GM12892 (cell line): Measurements from ENCODE around the gene HDAC4.

Experiments used
- DNase-seq: peaks from one replicate; pipeline ENCODE4 v3.0.0; 2011; ENCODE audit not compliant: insufficient read length
- FAIRE-seq: peaks from 2 replicates; lab custom pipeline; 2011; peaks lifted over from hg19 to GRCh38; lab: Jason Lieb, UNC
- POLR2A ChIP-seq: IDR thresholded peaks from 2 replicates; pipeline ENCODE4 v1.6.1; 2011; ENCODE audit warnings: low read depth, low read length, control low read depth
- POLR2AphosphoS5 ChIP-seq: IDR thresholded peaks from 2 replicates; pipeline ENCODE4 v1.6.1; 2011; ENCODE audit warnings: low read depth, low read length, control low read depth
- TAF1 ChIP-seq: IDR thresholded peaks from 2 replicates; pipeline ENCODE4 v1.6.1; 2011; ENCODE audit warnings: low read depth, mild to moderate bottlenecking, control low read depth, low read length, borderline replicate concordance

HDAC4 gene

GRCh38 chr2:239169311-239170048 is 231.3 kb downstream of the HDAC4 start:
- no peak for FAIRE-seq
- DNase-seq = no peak
- TF ChIP-seq TAF1 = no peak
- TF ChIP-seq POLR2A = no peak
- TF ChIP-seq POLR2AphosphoS5 = no peak

- FAIRE-seq (no peak), DNase-seq (no peak)
- TF ChIP-seq POLR2AphosphoS5 (no peak), POLR2A (no peak)
These were observed 232.2 kb downstream of the HDAC4 start for GRCh38 chr2:239168575-239168974.

- TF ChIP-seq POLR2A (no peak), POLR2AphosphoS5 (no peak), TAF1 (no peak)
- FAIRE-seq (no peak), DNase-seq (no peak)
These were observed 232.9 kb downstream of the HDAC4 start for GRCh38 chr2:239167766-239168444.

GRCh38 chr2:239167011-239167673 is 233.7 kb downstream of the HDAC4 start:
- FAIRE-seq = no peak
- TF ChIP-seq POLR2AphosphoS5 = no peak
- TF ChIP-seq TAF1 = no peak
- TF ChIP-seq POLR2A = no peak
- DNase-seq = no peak

GRCh38 chr2:239166201-239166834 is 234.5 kb downstream of the HDAC4 start:
- no peak for TF ChIP-seq POLR2AphosphoS5
- TF ChIP-seq TAF1 = no peak
- no peak for TF ChIP-seq POLR2A
- FAIRE-seq (no peak), DNase-seq (no peak)

GRCh38 chr2:239165206-239165831 is 235.5 kb downstream of the HDAC4 start:
- FAIRE-seq (no peak), DNase-seq (no peak)
- TF ChIP-seq POLR2A = no peak
- TF ChIP-seq TAF1 = no peak
- no peak for TF ChIP-seq POLR2AphosphoS5

GRCh38 chr2:239164335-239164871 is 236.4 kb downstream of the HDAC4 start:
- FAIRE-seq (no peak), DNase-seq (no peak)
- TF ChIP-seq POLR2A (no peak), TAF1 (no peak), POLR2AphosphoS5 (no peak)

GRCh38 chr2:239163688-239164334 is 237.0 kb downstream of the HDAC4 start:
- no peak for TF ChIP-seq TAF1
- TF ChIP-seq POLR2AphosphoS5 = no peak
- TF ChIP-seq POLR2A = no peak
- DNase-seq = no peak

GRCh38 chr2:239162976-239163687 is 237.7 kb downstream of the HDAC4 start:
- FAIRE-seq (no peak), DNase-seq (no peak)
- TF ChIP-seq POLR2AphosphoS5 (no peak), POLR2A (no peak), TAF1 (no peak)

More at GRCh38 chr2:239163688-239164334, 237.0 kb downstream of the HDAC4 start:
- FAIRE-seq = no peak

GRCh38 chr2:239162141-239162821 is 238.5 kb downstream of the HDAC4 start:
- TF ChIP-seq TAF1 (no peak), POLR2AphosphoS5 (no peak), POLR2A (no peak)
- no peak for DNase-seq
- no peak for FAIRE-seq

GRCh38 chr2:239161711-239162140 is 239.1 kb downstream of the HDAC4 start:
- FAIRE-seq = no peak
- no peak for TF ChIP-seq POLR2AphosphoS5
- TF ChIP-seq POLR2A = no peak
- TF ChIP-seq TAF1 = no peak

More at GRCh38 chr2:239161711-239162140, 239.1 kb downstream of the HDAC4 start:
- no peak for DNase-seq
